ENCODE data around the gene PRXL2C.

The PRXL2C gene

DNA sequence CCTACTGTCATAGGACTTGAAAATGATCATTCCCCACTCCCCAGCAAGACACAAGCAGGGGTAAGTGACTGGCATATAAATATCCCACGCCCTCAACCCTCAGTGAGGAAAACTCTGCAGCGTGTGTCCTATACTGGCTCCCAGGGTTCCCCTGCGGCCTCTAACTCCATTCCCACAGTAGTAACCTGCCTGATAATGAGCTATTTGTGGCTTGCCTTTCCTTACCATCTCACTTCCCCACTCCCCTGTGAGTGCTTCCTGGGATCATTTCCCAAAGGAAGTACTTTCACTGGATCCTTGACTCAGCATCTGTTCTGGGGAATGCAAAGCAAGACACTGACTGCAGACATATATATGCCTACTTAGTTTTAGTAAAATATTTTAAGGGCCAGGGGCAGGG, 49.8 kb downstream of the PRXL2C start:
- TF ChIP-seq, protein P1, sequence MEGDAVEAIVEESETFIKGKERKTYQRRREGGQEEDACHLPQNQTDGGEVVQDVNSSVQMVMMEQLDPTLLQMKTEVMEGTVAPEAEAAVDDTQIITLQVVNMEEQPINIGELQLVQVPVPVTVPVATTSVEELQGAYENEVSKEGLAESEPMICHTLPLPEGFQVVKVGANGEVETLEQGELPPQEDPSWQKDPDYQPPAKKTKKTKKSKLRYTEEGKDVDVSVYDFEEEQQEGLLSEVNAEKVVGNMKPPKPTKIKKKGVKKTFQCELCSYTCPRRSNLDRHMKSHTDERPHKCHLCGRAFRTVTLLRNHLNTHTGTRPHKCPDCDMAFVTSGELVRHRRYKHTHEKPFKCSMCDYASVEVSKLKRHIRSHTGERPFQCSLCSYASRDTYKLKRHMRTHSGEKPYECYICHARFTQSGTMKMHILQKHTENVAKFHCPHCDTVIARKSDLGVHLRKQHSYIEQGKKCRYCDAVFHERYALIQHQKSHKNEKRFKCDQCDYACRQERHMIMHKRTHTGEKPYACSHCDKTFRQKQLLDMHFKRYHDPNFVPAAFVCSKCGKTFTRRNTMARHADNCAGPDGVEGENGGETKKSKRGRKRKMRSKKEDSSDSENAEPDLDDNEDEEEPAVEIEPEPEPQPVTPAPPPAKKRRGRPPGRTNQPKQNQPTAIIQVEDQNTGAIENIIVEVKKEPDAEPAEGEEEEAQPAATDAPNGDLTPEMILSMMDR (IDR thresholded peaks at IDR 0.05; ENCODE audit: extremely low read depth, missing control alignments) = no peak
- DNase-seq (ENCODE audit: low spot score) = no peak

DNA sequence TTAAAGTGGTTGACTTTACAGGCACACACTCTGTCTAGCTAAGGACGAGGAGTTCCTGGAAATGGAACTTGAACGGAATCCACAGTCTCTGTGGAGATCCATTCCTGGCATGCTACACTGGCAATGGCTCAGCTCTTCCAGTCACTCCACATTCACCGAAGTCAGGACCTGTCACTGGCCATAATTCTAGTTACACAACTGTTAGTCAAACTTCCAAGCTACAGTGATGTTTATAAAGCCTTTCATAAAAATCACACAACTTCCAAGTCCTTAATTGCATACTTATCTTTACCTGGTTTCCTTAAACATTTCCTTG, 51.2 kb downstream of the PRXL2C start:
- TF ChIP-seq, protein P1 (IDR thresholded peaks at IDR 0.05; ENCODE audit: extremely low read depth, missing control alignments) = no peak

DNA sequence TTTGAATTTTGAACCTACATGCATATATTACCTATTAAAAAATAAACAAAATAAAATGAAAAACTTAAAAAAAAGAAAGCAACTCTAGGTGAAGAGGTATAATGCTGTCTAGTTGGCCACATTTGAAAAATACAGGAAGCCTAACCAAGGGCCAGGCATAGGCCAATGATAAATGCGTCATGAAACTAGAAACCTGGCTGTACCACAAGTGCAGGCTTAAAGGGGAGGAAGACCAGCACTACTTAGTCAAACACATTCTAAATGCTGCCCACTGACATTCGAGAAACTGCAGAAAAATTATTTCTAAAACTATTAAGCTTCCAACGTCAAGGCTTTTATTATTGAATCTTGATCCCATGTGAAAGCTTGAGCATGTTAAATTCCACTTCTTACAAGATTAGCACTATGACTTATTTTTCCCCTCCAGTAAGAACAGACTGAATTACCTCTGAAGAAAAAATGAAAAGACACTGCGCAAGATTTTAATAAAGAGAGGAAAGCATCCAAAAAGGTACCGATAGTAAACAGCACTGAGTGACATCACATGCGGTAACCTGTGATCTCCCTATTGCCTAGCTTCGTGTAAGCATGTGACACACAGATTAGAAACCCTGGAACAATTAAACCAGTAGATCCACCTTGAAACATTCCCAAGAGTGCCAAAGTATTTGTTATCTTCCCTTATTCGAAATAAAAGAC, 51.7 kb downstream of the PRXL2C start:
- TF ChIP-seq, protein P1 (IDR thresholded peaks at IDR 0.05; ENCODE audit: extremely low read depth, missing control alignments) = no peak
- no peak for DNase-seq (ENCODE audit: low spot score)

More for the DNA sequence above, 51.2 kb downstream of the PRXL2C start:
- DNase-seq (ENCODE audit: low spot score) = no peak

DNA sequence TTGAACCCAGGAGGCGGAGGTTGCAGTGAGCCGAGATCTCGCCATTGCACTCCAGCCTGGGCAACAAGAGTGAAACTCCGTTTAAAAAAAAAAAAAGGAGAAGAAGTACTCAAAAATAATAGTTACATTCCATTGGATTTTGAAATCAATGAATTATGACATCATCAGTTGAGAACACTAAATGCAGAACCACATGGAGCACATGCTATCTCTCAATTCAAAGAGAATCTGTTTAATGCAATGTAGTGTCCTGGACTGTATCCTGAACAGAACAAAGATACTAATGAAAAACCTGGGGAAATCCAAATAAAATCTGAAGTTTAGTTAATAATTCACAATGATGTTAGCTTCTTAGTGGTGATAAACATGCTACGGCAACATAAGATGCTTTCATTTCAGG, 55.8 kb downstream of the PRXL2C start:
- TF ChIP-seq, protein P1 (IDR thresholded peaks at IDR 0.05; ENCODE audit: extremely low read depth, missing control alignments) = no peak

DNA sequence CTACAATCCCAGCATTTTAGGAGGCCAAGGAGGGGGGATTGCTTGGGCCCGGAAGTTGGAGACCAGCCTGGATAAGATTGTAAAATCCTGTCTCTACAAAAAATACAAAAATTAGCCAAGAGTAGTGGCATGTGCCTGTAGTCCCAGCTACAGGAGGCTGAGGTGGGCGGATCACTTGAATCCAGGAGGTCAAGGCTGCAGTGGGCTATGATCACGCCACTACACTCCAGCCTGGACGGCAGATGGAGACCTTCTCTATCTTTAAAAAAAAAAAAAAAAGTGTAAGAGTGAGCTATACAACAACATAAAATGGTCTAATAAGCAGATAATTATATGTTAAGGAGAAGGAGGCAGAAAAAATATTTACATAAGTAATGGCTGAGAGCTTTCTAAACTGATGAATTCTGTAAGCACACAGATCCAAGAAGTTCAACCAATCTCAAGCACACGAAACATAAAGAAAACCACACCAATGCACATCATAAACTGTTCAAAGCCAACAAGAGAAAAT, 58.5 kb downstream of the PRXL2C start:
- TF ChIP-seq, protein P1 (IDR thresholded peaks at IDR 0.05; ENCODE audit: extremely low read depth, missing control alignments) = no peak
- no peak for DNase-seq (ENCODE audit: low spot score)

More for the DNA sequence above, 55.8 kb downstream of the PRXL2C start:
- DNase-seq (ENCODE audit: low spot score) = no peak
